ENCODE measurements around the gene CCL5.

Gene CCL5

GRCh38 chr17:35856603-35857002, 23.6 kb downstream of the CCL5 start:
- H3K36me3 Mint-ChIP-seq (ENCODE audit: low read depth): peaks cover 16% of the 10 kb centered on the region
- peaks cover 6% of the 10 kb centered on the region for H3K27me3 Mint-ChIP-seq (ENCODE audit: low read depth, poor library complexity)
- H3K27ac Mint-ChIP-seq: peak overlapping the region; percentile 62
- TF ChIP-seq, protein P1, sequence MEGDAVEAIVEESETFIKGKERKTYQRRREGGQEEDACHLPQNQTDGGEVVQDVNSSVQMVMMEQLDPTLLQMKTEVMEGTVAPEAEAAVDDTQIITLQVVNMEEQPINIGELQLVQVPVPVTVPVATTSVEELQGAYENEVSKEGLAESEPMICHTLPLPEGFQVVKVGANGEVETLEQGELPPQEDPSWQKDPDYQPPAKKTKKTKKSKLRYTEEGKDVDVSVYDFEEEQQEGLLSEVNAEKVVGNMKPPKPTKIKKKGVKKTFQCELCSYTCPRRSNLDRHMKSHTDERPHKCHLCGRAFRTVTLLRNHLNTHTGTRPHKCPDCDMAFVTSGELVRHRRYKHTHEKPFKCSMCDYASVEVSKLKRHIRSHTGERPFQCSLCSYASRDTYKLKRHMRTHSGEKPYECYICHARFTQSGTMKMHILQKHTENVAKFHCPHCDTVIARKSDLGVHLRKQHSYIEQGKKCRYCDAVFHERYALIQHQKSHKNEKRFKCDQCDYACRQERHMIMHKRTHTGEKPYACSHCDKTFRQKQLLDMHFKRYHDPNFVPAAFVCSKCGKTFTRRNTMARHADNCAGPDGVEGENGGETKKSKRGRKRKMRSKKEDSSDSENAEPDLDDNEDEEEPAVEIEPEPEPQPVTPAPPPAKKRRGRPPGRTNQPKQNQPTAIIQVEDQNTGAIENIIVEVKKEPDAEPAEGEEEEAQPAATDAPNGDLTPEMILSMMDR (IDR thresholded peaks at IDR 0.05): no peak
- peaks cover 64% of the 10 kb centered on the region for H3K4me1 Mint-ChIP-seq
- no peak for DNase-seq
- peak overlapping the region; percentile 6 for H3K4me3 Mint-ChIP-seq
- no peaks in the 10 kb centered on the region for H3K9me3 Mint-ChIP-seq

GRCh38 chr17:35855965-35856364, 24.2 kb downstream of the CCL5 start:
- Mint-ChIP-seq H3K27me3 (ENCODE audit: low read depth, poor library complexity) (peaks cover 6% of the 10 kb centered on the region), H3K4me1 (peaks cover 70% of the 10 kb centered on the region), H3K9me3 (no peaks in the 10 kb centered on the region), H3K4me3 (peak overlapping the region; percentile 20), H3K36me3 (ENCODE audit: low read depth) (peaks cover 23% of the 10 kb centered on the region), H3K27ac (peak overlapping the region; percentile 59)
- DNase-seq: no peak
- TF ChIP-seq, protein P1 (IDR thresholded peaks at IDR 0.05): no peak

DNA sequence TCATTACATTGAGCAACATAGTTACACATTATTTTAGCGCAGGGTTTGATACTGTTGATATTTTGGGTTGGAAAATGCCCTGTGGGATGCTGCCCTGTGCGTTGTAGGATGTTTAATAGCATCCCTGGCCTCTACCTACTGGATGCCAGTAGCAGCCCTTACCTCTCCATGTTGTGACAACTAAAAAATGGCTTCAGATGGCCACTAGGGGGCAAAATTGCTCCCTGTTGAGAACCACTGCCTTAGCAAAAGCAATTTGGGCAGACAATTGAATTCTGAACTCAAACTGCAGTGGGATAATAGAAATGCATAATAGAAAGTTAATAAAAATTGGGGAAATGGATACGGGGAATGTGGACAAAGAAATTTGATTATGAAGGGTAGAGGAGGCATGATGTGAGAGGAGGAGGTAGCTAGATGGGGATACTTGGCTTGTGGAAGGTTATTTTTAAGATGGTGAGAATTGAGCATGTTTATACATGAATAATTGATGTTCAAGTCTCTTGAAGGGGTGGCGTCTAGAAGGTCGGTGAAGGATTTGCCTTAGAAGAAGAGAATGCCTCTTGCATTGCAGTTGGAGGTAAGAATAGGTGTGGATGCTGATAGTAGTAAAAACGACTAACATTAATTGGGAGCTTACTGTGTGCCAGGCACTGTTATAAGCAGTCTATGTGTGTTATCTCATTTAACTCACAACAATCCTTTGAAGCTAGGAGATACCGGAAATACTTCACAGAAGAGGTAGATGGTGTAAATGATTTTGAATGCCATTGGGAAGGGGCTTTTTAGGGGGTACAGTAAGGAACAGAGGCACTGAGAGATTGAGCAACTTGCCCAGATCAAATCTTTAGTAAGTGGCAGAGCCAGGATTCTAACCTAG, 30.5 kb downstream of the CCL5 start:
- TF ChIP-seq, protein P1 (IDR thresholded peaks at IDR 0.05): peak; percentile 77
- Mint-ChIP-seq H3K9me3 (no peaks in the 10 kb centered on the region), H3K27ac (no peak overlapping the region), H3K4me3 (no peak overlapping the region), H3K36me3 (ENCODE audit: low read depth) (peaks cover 51% of the 10 kb centered on the region), H3K4me1 (peaks cover 35% of the 10 kb centered on the region), H3K27me3 (ENCODE audit: low read depth, poor library complexity) (no peaks in the 10 kb centered on the region)
- DNase-seq: peak; percentile 50

DNA sequence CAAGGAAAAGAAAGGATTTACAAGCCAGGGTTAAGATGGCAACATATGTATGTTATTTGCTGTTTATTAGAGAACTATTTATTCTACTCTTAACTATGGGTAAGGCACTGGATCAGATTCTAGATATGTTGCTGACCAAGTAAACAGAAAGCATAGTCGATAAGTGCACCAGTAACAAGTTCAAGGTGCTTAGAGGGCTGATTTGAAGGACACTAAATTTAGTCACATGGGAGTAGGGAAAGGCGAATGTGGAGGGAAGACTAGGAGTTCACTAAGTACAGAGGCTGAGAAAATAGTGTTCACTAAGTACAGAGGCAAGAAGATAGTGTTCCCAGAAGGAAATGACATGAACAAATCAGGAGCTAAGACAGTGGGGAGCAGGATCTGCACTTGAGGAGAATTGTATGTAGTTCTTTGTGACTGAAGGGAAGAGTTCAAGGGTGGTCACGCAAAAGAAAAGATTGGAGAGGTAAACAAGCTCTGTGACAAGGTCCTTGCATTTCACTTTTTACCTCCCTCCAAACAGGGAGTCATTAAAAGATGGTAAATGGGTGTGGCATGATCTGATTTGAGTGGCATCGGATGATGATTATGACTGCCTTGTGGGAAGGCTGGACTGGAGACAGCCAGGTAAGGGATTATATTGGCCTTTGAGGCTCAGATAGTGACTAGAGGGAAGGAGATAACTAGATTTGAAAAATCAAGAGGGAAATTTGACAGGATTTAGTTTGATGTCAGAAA, 32.4 kb downstream of the CCL5 start:
- Mint-ChIP-seq H3K36me3 (ENCODE audit: low read depth) (peaks cover 58% of the 10 kb centered on the region), H3K27ac (peak overlapping the region; percentile 57), H3K4me3 (no peak overlapping the region), H3K4me1 (peaks cover 17% of the 10 kb centered on the region), H3K9me3 (no peaks in the 10 kb centered on the region), H3K27me3 (ENCODE audit: low read depth, poor library complexity) (no peaks in the 10 kb centered on the region)
- DNase-seq: no peak
- TF ChIP-seq, protein P1 (IDR thresholded peaks at IDR 0.05): no peak

DNA sequence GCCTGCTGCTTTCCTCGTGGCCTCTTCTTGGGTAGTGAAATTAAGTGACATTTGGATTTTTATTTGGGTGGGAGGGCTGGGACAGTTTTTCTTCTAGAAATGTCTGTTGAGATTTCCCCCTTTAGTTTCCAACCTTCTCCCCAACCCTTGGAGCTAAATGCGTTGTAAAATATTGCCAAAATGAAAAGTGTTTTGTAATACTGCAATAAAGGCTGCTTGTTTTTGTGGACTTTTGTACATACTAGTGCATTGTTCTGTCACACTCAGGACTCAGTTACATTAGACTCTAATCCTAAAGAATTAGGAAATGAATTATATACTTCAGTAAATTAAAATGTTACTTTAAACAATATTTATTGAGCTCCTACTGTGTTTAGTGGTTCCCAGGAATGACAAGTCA, 33.2 kb downstream of the CCL5 start:
- Mint-ChIP-seq H3K4me3 (no peak overlapping the region), H3K36me3 (ENCODE audit: low read depth) (peaks cover 63% of the 10 kb centered on the region), H3K27me3 (ENCODE audit: low read depth, poor library complexity) (peaks cover 3% of the 10 kb centered on the region), H3K27ac (peak overlapping the region; percentile 57), H3K4me1 (peaks cover 11% of the 10 kb centered on the region), H3K9me3 (no peaks in the 10 kb centered on the region)
- no peak for DNase-seq
- TF ChIP-seq, protein P1 (IDR thresholded peaks at IDR 0.05): no peak

Measured in nephron progenitor cell (in vitro differentiated cells).